G401.6 (cell line): ENCODE measurements around the gene LIN7C.

Experiments used
- FAIRE-seq: peaks from 2 replicates; lab custom pipeline; 2012; peaks lifted over from hg19 to GRCh38; lab: Jason Lieb, UNC

LIN7C gene

GRCh38 chr11:27444801-27445215, 61.8 kb downstream of the LIN7C start:
- no peak for FAIRE-seq
